ENCODE results near the gene UNG. TPM values are rescaled to one million over a fixed set of nuclear protein-coding genes. Genes with fewer than 3 reads are reported as not detected.
A peak's percentile ranks its signal among the peaks of the same experiment; 100 is the strongest.

UNG gene
- total and polyA plus RNA-seq, 2 donors = 14.1 to 22.3 TPM

DNA sequence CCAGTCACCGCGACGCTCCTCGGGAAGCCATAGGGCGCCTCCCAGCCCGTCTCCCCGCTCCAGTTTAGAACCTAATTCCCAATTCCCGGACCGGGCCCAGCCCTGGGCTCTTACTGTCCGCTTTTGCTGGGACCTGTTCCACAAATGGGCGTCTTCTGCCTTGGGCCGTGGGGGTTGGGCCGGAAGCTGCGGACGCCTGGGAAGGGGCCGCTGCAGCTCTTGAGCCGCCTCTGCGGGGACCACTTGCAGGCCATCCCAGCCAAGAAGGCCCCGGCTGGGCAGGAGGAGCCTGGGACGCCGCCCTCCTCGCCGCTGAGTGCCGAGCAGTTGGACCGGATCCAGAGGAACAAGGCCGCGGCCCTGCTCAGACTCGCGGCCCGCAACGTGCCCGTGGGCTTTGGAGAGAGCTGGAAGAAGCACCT, 797 bp downstream of the UNG start:
- DNase-seq (ENCODE audit: low read depth in 6 of 9, low spot score in 9 of 9) = peak in 1 of 9 donors; percentile 7
- peaks cover 11 to 24% of the 10 kb centered on the region in 2 donors for H3K4me1 ChIP-seq (ENCODE audit: control insufficient read depth in 2 of 2, insufficient read depth in 2 of 2, low read length in 2 of 2)
- H3K4me3 ChIP-seq (ENCODE audit: low read length in 2 of 2) = peak overlapping the region; percentile 67 to 73

DNA sequence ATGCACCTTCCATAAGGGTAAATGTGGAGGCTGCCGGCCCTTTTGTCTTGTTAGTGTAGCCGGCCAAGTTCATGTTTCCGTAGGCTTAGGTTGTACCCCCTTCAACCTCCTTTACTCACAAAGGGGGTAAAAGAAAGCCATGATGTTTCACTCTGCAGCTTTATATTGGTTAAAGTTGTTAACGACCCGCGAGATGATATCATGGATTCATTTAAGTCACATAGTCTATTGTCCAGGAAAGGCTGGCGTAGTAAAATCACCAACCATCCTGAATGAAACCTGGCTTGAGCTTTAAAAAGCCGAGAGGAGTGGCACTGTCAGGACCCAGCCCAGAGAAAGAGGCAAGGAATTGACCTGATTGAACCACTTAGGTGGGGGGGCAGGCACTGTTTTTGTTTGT, 1.3 kb downstream of the UNG start:
- Histone ChIP-seq H3K9me3 (ENCODE audit: control insufficient read depth in 2 of 2, insufficient read depth in 1 of 2, low read length in 1 of 2) (no peaks in the 10 kb centered on the region), H3K4me3 (ENCODE audit: low read length in 2 of 2) (peak overlapping the region; percentile 67 to 73), H3K36me3 (ENCODE audit: control insufficient read depth in 2 of 2, insufficient read depth in 2 of 2, low read length in 1 of 2) (peaks cover 10 to 32% of the 10 kb centered on the region in 2 donors), H3K27me3 (ENCODE audit: control insufficient read depth in 2 of 2, insufficient read depth in 1 of 2, low read length in 1 of 2) (no peaks in the 10 kb centered on the region), H3K27ac (ENCODE audit: low read depth in 1 of 2, low read length in 1 of 2) (peak overlapping the region; percentile 60 to 75), H3K4me1 (ENCODE audit: control insufficient read depth in 2 of 2, insufficient read depth in 2 of 2, low read length in 2 of 2) (peaks cover 11 to 19% of the 10 kb centered on the region in 2 donors)
- no peak for DNase-seq (ENCODE audit: low read depth in 6 of 9, low spot score in 9 of 9)
- WGBS = 21% methylated on average over 8 of the region's 8 CpGs

More for the DNA sequence above, 797 bp downstream of the UNG start:
- Histone ChIP-seq H3K27ac (ENCODE audit: low read depth in 1 of 2, low read length in 1 of 2) (peak overlapping the region; percentile 60 to 75), H3K27me3 (ENCODE audit: control insufficient read depth in 2 of 2, insufficient read depth in 1 of 2, low read length in 1 of 2) (no peaks in the 10 kb centered on the region), H3K36me3 (ENCODE audit: control insufficient read depth in 2 of 2, insufficient read depth in 2 of 2, low read length in 1 of 2) (peaks cover 6 to 27% of the 10 kb centered on the region in 2 donors), H3K9me3 (ENCODE audit: control insufficient read depth in 2 of 2, insufficient read depth in 1 of 2, low read length in 1 of 2) (peaks cover 0 to 1% of the 10 kb centered on the region in 2 donors)
- under 1% methylated on average over 32 of the region's 32 CpGs for WGBS

DNA sequence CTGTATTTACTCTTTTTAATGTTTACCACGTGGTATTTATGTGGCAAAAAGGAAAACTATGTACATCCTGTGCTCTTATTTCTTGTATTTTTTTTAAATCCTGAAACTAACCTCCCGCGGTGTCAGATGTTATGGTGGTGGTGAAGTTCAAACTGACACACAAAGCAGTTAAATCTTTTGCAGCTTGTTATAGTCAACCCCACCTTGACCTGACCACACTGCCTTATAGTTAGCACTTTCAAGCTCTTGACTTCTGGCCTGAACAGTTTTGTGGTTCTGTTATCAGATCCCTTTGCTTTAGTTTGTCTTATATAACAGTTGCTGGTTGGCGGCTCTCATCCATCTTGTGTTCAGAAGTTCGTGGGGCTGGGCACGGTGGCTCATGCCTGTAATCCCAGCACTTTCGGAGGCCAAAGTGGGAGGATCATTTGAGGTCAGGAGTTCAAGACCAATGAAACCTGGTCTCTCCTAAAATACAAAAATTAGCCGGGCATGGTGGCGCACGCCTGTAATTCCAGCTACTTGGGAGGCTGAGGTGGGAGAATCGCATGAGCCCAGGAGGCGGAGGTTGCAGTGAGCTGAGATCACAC, 2.1 kb downstream of the UNG start:
- peaks cover 12 to 37% of the 10 kb centered on the region in 2 donors for H3K36me3 ChIP-seq (ENCODE audit: control insufficient read depth in 2 of 2, insufficient read depth in 2 of 2, low read length in 1 of 2)
- H3K4me1 ChIP-seq (ENCODE audit: control insufficient read depth in 2 of 2, insufficient read depth in 2 of 2, low read length in 2 of 2) = peaks cover 11 to 17% of the 10 kb centered on the region in 2 donors
- H3K27ac ChIP-seq (ENCODE audit: low read depth in 1 of 2, low read length in 1 of 2) = no peak overlapping the region
- no peaks in the 10 kb centered on the region for H3K9me3 ChIP-seq (ENCODE audit: control insufficient read depth in 2 of 2, insufficient read depth in 1 of 2, low read length in 1 of 2)
- WGBS = 80% methylated on average over 12 of the region's 12 CpGs
- DNase-seq (ENCODE audit: low read depth in 6 of 9, low spot score in 9 of 9) = no peak
- H3K4me3 ChIP-seq (ENCODE audit: low read length in 2 of 2) = no peak overlapping the region
- no peaks in the 10 kb centered on the region for H3K27me3 ChIP-seq (ENCODE audit: control insufficient read depth in 2 of 2, insufficient read depth in 1 of 2, low read length in 1 of 2)

- Histone ChIP-seq H3K4me1 (ENCODE audit: control insufficient read depth in 2 of 2, insufficient read depth in 2 of 2, low read length in 2 of 2) (peaks cover 11 to 17% of the 10 kb centered on the region in 2 donors), H3K27ac (ENCODE audit: low read depth in 1 of 2, low read length in 1 of 2) (no peak overlapping the region), H3K36me3 (ENCODE audit: control insufficient read depth in 2 of 2, insufficient read depth in 2 of 2, low read length in 1 of 2) (peaks cover 19 to 48% of the 10 kb centered on the region in 2 donors), H3K4me3 (ENCODE audit: low read length in 2 of 2) (no peak overlapping the region), H3K9me3 (ENCODE audit: control insufficient read depth in 2 of 2, insufficient read depth in 1 of 2, low read length in 1 of 2) (no peaks in the 10 kb centered on the region), H3K27me3 (ENCODE audit: control insufficient read depth in 2 of 2, insufficient read depth in 1 of 2, low read length in 1 of 2) (no peaks in the 10 kb centered on the region)
- DNase-seq (ENCODE audit: low read depth in 6 of 9, low spot score in 9 of 9) = no peak
- 99% methylated on average over 4 of the region's 4 CpGs for WGBS
Measured at GRCh38 chr12:109100741-109101140, 3.3 kb downstream of the UNG start.

GRCh38 chr12:109102491-109102890, 5.1 kb downstream of the UNG start:
- peaks cover 7 to 12% of the 10 kb centered on the region in 2 donors for H3K4me1 ChIP-seq (ENCODE audit: control insufficient read depth in 2 of 2, insufficient read depth in 2 of 2, low read length in 2 of 2)
- no peak overlapping the region for H3K27ac ChIP-seq (ENCODE audit: low read depth in 1 of 2, low read length in 1 of 2)
- H3K4me3 ChIP-seq (ENCODE audit: low read length in 2 of 2) = no peak overlapping the region
- H3K9me3 ChIP-seq (ENCODE audit: control insufficient read depth in 2 of 2, insufficient read depth in 1 of 2, low read length in 1 of 2) = no peaks in the 10 kb centered on the region
- WGBS = 97% methylated on average over 3 of the region's 3 CpGs
- peaks cover 24 to 51% of the 10 kb centered on the region in 2 donors for H3K36me3 ChIP-seq (ENCODE audit: control insufficient read depth in 2 of 2, insufficient read depth in 2 of 2, low read length in 1 of 2)
- no peak for DNase-seq (ENCODE audit: low read depth in 6 of 9, low spot score in 9 of 9)
- no peaks in the 10 kb centered on the region for H3K27me3 ChIP-seq (ENCODE audit: control insufficient read depth in 2 of 2, insufficient read depth in 1 of 2, low read length in 1 of 2)

GRCh38 chr12:109105176-109105575, 7.8 kb downstream of the UNG start:
- H3K27ac ChIP-seq (ENCODE audit: low read depth in 1 of 2, low read length in 1 of 2) = no peak overlapping the region
- peaks cover 24 to 56% of the 10 kb centered on the region in 2 donors for H3K36me3 ChIP-seq (ENCODE audit: control insufficient read depth in 2 of 2, insufficient read depth in 2 of 2, low read length in 1 of 2)
- H3K9me3 ChIP-seq (ENCODE audit: control insufficient read depth in 2 of 2, insufficient read depth in 1 of 2, low read length in 1 of 2) = no peaks in the 10 kb centered on the region
- no peak overlapping the region for H3K4me3 ChIP-seq (ENCODE audit: low read length in 2 of 2)
- WGBS = 98% methylated on average over 5 of the region's 5 CpGs
- no peak for DNase-seq (ENCODE audit: low read depth in 6 of 9, low spot score in 9 of 9)
- H3K4me1 ChIP-seq (ENCODE audit: control insufficient read depth in 2 of 2, insufficient read depth in 2 of 2, low read length in 2 of 2) = no peaks in the 10 kb centered on the region
- H3K27me3 ChIP-seq (ENCODE audit: control insufficient read depth in 2 of 2, insufficient read depth in 1 of 2, low read length in 1 of 2) = no peaks in the 10 kb centered on the region

GRCh38 chr12:109109746-109110350, 12.5 kb downstream of the UNG start:
- Histone ChIP-seq H3K4me1 (ENCODE audit: control insufficient read depth in 2 of 2, insufficient read depth in 2 of 2, low read length in 2 of 2) (peaks cover 0 to 4% of the 10 kb centered on the region in 2 donors), H3K27me3 (ENCODE audit: control insufficient read depth in 2 of 2, insufficient read depth in 1 of 2, low read length in 1 of 2) (no peaks in the 10 kb centered on the region), H3K36me3 (ENCODE audit: control insufficient read depth in 2 of 2, insufficient read depth in 2 of 2, low read length in 1 of 2) (peaks cover 11 to 22% of the 10 kb centered on the region in 2 donors), H3K27ac (ENCODE audit: low read depth in 1 of 2, low read length in 1 of 2) (no peak overlapping the region), H3K9me3 (ENCODE audit: control insufficient read depth in 2 of 2, insufficient read depth in 1 of 2, low read length in 1 of 2) (no peaks in the 10 kb centered on the region), H3K4me3 (ENCODE audit: low read length in 2 of 2) (no peak overlapping the region)
- DNase-seq (ENCODE audit: low read depth in 6 of 9, low spot score in 9 of 9) = no peak
- WGBS = 96% methylated on average over 6 of the region's 6 CpGs

GRCh38 chr12:109110988-109111495, 13.6 kb downstream of the UNG start:
- peaks cover 1 to 11% of the 10 kb centered on the region in 2 donors for H3K36me3 ChIP-seq (ENCODE audit: control insufficient read depth in 2 of 2, insufficient read depth in 2 of 2, low read length in 1 of 2)

DNA sequence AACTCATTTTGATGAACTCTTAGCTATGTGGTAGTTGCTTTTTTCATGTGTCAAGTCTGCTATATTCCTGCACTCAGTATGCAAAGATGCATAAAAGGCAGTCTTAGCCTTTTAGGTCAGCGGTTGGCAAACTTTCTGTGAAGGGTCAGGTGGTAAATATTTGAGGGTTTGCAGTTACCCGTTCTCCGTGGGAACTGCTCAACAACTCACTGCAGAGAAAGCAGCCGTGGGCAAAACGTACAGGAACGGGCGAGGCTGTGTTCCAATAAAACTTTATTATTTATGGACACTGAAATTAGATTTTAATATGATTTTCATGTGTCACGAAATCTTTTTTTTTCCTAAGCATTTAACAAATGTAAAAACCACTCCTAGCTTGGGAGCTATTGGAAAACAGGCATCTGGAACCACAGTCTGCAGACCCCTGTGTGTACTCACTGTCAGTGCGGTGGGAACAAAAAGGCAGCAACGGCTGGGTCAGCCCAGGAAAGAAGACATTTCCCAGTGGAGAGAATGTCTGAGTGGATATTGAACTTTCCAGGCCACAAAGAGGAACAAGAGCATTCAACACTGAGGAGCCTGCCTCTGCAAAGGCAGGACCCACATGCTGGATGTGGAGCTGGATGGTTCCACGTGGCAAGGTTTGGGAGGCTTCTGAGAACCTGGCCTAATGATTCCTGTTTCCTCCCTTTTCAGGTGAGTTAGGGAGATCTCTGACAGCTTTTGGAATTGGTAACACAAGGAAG, 15.5 kb downstream of the UNG start:
- no peaks in the 10 kb centered on the region for H3K9me3 ChIP-seq (ENCODE audit: control insufficient read depth in 2 of 2, insufficient read depth in 1 of 2, low read length in 1 of 2)
- H3K36me3 ChIP-seq (ENCODE audit: control insufficient read depth in 2 of 2, insufficient read depth in 2 of 2, low read length in 1 of 2) = peaks cover 0 to 8% of the 10 kb centered on the region in 2 donors
- no peak overlapping the region for H3K27ac ChIP-seq (ENCODE audit: low read depth in 1 of 2, low read length in 1 of 2)
- H3K4me1 ChIP-seq (ENCODE audit: control insufficient read depth in 2 of 2, insufficient read depth in 2 of 2, low read length in 2 of 2) = peaks cover 0 to 10% of the 10 kb centered on the region in 2 donors
- H3K4me3 ChIP-seq (ENCODE audit: low read length in 2 of 2) = no peak overlapping the region
- no peak for DNase-seq (ENCODE audit: low read depth in 6 of 9, low spot score in 9 of 9)
- no peaks in the 10 kb centered on the region for H3K27me3 ChIP-seq (ENCODE audit: control insufficient read depth in 2 of 2, insufficient read depth in 1 of 2, low read length in 1 of 2)
- 95% methylated on average over 11 of the region's 11 CpGs for WGBS

More at GRCh38 chr12:109110988-109111495, 13.6 kb downstream of the UNG start:
- WGBS = 66% methylated on average over 28 of the region's 28 CpGs
- H3K9me3 ChIP-seq (ENCODE audit: control insufficient read depth in 2 of 2, insufficient read depth in 1 of 2, low read length in 1 of 2) = no peaks in the 10 kb centered on the region
- H3K4me1 ChIP-seq (ENCODE audit: control insufficient read depth in 2 of 2, insufficient read depth in 2 of 2, low read length in 2 of 2) = peaks cover 0 to 7% of the 10 kb centered on the region in 2 donors
- DNase-seq (ENCODE audit: low read depth in 6 of 9, low spot score in 9 of 9) = peak in 4 of 9 donors; percentile 13 to 50 (median 38)
- no peaks in the 10 kb centered on the region for H3K27me3 ChIP-seq (ENCODE audit: control insufficient read depth in 2 of 2, insufficient read depth in 1 of 2, low read length in 1 of 2)
- peak overlapping the region; percentile 8 to 32 for H3K27ac ChIP-seq (ENCODE audit: low read depth in 1 of 2, low read length in 1 of 2)
- H3K4me3 ChIP-seq (ENCODE audit: low read length in 2 of 2) = peak overlapping the region; percentile 30 to 31
